GM19193 (cell line): ENCODE data around the gene STX1A.

Experiments used
- POLR2A ChIP-seq: IDR thresholded peaks from 4 replicates; pipeline ENCODE4 v1.6.1; 2011; ENCODE audit not compliant: insufficient read depth, insufficient read length; ENCODE audit errors: extremely low read depth

STX1A gene

GRCh38 chr7:73718438-73718881 is 1.0 kb downstream of the STX1A start:
- TF ChIP-seq POLR2A = no peak

GRCh38 chr7:73717991-73718405 is 1.5 kb downstream of the STX1A start:
- no peak for TF ChIP-seq POLR2A

- no peak for TF ChIP-seq POLR2A
Observed at GRCh38 chr7:73717025-73717807, 2.3 kb downstream of the STX1A start.

GRCh38 chr7:73716318-73716890 is 3.1 kb downstream of the STX1A start:
- no peak for TF ChIP-seq POLR2A

- no peak for TF ChIP-seq POLR2A
Observed at GRCh38 chr7:73715648-73716317, 3.7 kb downstream of the STX1A start.

GRCh38 chr7:73712773-73713172 is 6.7 kb downstream of the STX1A start:
- no peak for TF ChIP-seq POLR2A

- TF ChIP-seq POLR2A = no peak
Observed at GRCh38 chr7:73708961-73709549, 10.4 kb downstream of the STX1A start.

GRCh38 chr7:73707045-73707631 is 12.3 kb downstream of the STX1A start:
- no peak for TF ChIP-seq POLR2A

- TF ChIP-seq POLR2A = no peak
Observed at GRCh38 chr7:73706126-73707044, 13.1 kb downstream of the STX1A start.

- no peak for TF ChIP-seq POLR2A
Observed at GRCh38 chr7:73705551-73705920, 13.9 kb downstream of the STX1A start.

GRCh38 chr7:73704640-73705550 is 14.6 kb downstream of the STX1A start:
- TF ChIP-seq POLR2A = no peak

- TF ChIP-seq POLR2A = no peak
Observed at GRCh38 chr7:73703757-73704639, 15.5 kb downstream of the STX1A start.
